KOPT-K1 (cell line): ENCODE results near the gene BTN1A1.
A peak's percentile ranks its signal among the peaks of the same experiment; 100 is the strongest.
"Not testable (repeated sequence)": the region's sequence is repeated elsewhere in the genome, so short reads cannot be mapped to it uniquely, and the experiment has no call there.

Source experiments
- H3K27ac ChIP-seq: fragments of 200-600 bp; sonication (generic); 2 replicates; pipeline ENCODE4 v1.5.1; 2016; ENCODE audit warnings: antibody characterized with exemption, mild to moderate bottlenecking, low read depth, low read length; ENCODE audit not compliant: poor library complexity, severe bottlenecking
- H3K36me3 ChIP-seq: fragments of 200-600 bp; sonication (generic); 2 replicates; pipeline ENCODE4 v1.5.1; 2017; ENCODE audit warnings: antibody characterized with exemption, mild to moderate bottlenecking, low read length, moderate library complexity; ENCODE audit not compliant: insufficient read depth
- H3K9me3 ChIP-seq: fragments of 200-600 bp; sonication (generic); 2 replicates; pipeline ENCODE4 v1.5.1; 2017; ENCODE audit warnings: antibody characterized with exemption, low read length, mild to moderate bottlenecking; ENCODE audit not compliant: insufficient read depth, poor library complexity, severe bottlenecking

BTN1A1 gene

DNA sequence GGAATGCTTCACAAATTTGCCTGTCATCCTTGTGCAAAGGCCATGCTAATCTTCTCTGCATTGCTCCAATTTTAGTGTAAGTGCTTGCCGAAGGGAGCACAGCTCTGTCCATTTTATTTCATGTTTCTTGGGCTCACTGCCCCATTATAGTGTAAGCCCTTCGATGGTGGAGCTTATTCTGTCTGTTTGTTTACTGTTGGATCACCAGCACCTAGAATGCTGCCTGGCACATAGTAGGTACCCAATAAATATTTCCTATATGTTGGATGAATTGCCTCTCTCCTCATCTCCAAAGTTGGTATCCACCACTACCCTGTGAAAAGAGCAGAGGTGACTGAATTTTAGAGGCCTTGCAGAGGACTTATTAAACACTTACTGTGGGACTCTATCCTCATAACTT lies 19.3 kb downstream of the BTN1A1 start:
- Histone ChIP-seq H3K9me3 (no peaks in the 10 kb centered on the region), H3K36me3 (no peaks in the 10 kb centered on the region), H3K27ac (no peak overlapping the region)

DNA sequence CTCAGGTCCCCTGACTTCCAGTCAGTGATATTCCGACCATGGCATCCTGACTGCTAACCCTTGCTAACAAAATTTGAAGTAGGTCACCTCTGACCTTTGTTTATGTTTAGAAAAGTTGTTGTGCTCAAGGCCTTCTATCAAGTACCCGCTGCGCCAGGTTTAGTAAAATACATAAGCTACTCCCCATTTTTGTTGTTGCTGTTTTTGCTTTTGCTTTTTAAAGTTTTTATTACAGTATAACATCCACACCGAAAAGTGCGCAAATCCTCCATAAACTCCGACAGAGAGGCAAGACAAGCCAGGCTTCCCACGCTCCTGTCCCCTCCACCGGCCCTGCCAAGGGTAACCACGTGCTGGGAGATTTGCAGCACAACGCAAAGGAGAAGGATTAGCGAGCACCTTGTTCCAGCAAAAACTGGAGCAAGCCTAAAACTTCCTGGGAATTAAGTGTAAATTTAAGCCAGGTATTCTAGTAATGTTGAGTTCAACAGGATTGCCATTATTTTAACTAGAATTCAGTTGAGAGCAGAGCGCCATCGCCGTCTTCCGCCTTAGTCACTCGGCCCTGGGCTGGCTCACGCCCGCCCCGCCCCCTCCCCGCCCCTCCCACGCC lies 20.2 kb downstream of the BTN1A1 start:
- Histone ChIP-seq H3K9me3 (no peaks in the 10 kb centered on the region), H3K27ac (peak overlapping the region; percentile 77), H3K36me3 (no peaks in the 10 kb centered on the region)

DNA sequence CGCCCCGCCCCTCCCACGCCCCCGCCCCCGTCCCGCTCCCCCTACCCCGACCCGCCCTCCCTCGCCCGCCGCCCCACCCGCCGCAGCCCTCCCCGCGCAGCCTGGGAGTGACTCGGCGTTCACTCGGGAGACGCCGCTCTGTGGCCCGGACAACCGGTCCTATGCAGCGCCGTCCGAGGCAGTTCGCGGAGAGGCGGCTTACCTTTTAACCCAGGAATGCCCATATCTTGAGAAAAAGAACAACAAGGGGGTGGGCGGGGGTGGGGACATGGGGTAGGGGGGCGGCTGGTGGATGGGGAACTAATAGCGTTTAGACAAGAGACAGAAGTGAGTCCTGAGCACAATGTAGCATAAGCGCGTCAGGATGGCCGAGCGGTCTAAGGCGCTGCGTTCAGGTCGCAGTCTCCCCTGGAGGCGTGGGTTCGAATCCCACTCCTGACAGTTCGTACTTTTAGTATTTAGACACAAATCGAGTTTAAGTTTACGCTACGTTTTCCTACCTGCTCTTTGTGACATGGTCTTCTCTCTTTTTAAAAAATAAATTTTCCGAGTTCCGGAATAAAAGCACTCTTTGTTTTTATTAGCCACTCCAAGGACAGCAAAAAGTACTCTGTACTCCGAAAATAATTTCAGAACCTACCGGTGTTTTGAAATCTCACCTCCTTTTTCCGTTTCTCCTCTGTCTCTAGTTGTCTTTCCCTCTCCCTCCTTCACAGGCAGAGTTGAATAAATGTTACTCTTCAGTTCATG lies 20.9 kb downstream of the BTN1A1 start:
- Histone ChIP-seq H3K27ac (peak overlapping the region; percentile 77), H3K9me3 (no peaks in the 10 kb centered on the region), H3K36me3 (no peaks in the 10 kb centered on the region)

DNA sequence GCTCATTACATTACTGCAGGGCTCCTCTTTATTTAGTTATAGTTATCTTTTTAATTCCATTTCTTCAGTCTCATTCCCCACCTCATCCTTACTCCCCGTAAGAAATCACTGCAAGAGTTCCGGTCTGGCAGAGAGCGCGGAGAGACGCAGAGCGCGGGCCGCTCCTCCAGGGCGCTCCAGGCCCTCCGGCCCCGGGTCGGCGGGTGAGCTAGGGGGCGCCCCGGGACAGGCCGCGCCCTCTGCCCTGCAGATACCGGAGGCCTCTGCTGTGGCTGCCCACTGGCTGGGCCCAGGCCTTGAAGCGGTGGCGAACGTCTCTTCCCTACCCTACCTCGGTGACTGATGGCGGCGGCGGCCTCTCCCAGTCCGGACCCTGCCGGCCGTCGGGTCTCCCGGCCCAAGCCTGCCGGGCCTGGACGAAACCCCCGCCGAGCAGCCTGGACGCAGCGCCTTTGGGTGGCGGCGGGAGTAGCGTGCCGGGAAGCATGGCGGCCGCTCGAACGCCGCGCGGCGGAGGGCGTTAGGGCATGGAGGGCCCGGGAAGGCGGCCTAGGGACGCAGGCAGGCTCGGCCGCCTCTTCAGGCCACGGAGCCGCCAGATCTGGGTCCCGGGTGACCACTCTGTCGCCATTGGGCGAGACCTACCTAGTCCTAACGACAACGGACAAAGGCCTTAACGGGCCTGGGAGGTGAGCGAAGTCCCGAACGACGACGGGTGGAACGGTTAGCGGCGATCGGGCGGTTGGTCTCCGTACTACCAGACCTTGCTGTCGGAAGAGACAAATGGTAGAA lies 21.7 kb downstream of the BTN1A1 start:
- no peaks in the 10 kb centered on the region for H3K9me3 ChIP-seq
- H3K36me3 ChIP-seq, result no peaks in the 10 kb centered on the region
- no peak overlapping the region for H3K27ac ChIP-seq

DNA sequence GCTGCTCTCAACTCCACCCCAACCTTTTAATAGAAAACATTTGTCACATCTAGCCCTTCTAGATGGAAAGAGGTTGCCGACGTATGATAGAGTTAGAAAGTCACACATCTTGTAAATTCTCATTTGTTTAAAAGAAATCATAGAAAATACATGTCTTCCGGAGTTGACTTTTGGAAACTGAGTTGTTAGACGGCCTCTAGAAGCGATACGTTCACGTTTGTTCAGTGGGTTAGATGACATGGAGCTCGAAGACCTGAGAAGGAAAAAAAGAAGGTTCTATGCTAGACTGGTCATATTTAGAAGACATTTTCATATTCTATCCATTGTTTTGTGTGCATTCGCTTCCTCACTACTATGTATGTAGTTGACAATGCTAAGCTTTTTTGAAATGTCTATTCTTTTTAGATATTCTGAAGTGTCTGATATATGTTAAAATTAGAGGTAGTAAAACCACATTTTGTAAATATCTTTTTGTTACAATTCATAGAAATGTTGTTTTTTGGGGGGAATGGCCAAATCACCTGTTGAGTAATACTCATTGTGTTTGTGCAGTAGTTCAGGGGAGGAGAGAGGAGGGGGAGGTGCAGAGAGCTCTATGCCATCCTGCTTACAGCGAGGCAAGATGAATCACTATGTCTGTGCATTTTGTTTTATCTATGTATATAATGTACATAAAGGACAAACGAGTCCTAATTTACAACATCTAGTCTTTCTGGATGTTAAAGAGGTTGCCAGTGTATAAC lies 22.6 kb downstream of the BTN1A1 start:
- H3K36me3 ChIP-seq, H3K27ac ChIP-seq, H3K9me3 ChIP-seq: not testable (repeated sequence)

DNA sequence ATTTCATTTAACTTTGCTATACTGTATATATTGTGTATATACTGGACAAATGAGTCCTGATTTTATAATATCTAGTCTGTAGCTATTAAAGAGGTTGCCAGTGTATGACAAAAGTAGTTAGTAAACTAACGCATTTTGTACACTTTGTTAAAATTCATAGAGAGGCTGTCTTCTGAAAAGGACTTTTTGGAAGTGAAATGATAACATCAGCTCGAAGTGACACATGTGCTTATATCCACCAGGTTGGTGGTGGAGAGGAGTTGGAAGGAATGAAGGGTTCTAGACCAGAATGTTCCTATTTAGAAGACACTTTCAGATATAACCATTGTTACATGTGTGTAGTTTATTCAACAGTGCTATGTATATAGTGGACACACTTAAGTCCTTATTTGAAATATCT lies 24.2 kb downstream of the BTN1A1 start:
- not testable (repeated sequence) for H3K9me3 ChIP-seq, H3K27ac ChIP-seq, H3K36me3 ChIP-seq

DNA sequence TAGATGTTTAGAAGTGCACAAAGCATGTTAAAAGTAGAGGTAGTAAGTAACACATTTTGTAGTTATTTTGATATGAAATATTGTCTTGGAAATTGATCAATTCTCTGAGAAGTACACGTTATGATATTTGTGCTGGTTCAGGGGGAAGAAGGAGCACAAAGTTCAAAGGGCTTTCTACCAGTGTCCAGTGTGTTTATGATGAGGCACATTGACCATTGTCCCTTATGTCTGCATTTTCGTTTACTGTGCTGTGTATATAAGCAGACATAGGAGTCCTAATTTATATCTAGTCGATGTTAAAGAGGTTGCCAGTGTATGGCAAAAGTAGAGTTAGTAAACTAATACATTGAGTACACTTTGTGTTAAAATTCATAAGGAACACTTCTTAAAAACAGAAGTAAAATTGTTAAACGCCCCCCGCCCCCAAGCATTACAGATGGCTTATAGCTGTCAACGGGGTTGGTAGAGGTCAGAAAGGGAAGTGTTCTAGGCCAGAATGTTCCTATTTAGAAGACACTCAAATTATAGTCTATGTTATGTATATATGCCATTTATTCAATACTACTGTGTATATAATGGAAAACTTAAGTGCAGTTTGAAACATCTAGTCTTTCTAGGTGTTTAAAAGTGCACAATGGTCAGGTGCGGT lies 24.7 kb downstream of the BTN1A1 start:
- H3K27ac ChIP-seq, result no peak overlapping the region
- no peaks in the 10 kb centered on the region for H3K36me3 ChIP-seq
- no peaks in the 10 kb centered on the region for H3K9me3 ChIP-seq

DNA sequence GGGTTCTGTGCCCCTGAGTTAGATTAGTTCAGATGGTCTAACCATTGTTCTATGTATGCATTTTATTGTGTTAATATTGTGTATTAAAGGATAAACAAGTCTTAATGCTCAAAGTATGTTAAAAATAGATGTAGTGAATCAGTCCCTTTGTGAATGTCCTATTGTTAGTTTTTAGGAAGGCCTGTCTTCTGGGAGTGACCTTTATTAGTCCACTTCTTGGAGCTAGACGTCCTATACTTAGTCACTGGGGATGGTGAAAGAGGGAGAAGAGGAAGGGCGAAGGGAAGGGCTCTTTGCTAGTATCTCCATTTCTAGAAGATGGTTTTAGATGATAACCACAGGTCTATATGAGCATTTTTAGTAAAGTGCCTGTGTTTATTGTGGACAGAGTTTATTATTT lies 25.7 kb downstream of the BTN1A1 start:
- Histone ChIP-seq H3K9me3 (no peaks in the 10 kb centered on the region), H3K36me3 (no peaks in the 10 kb centered on the region), H3K27ac (no peak overlapping the region)

DNA sequence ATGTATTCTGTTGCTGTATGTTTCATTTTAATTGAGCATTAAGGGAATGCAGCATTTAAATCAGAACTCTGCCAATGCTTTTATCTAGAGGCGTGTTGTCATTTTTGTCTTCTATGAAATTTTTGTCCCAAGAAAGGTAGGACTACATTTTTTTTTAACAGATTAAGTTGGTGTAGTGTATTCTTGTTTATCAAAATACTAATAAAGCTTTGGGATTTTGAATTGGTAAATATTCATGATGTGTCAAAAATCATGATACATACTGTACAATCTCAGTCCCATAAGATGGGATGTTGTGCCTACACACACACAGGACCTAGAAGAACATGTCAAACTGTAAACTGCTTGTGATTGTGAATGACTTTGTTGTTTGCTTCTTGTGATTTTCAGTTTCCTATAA lies 26.8 kb downstream of the BTN1A1 start:
- Histone ChIP-seq H3K27ac (no peak overlapping the region), H3K36me3 (no peaks in the 10 kb centered on the region), H3K9me3 (no peaks in the 10 kb centered on the region)

DNA sequence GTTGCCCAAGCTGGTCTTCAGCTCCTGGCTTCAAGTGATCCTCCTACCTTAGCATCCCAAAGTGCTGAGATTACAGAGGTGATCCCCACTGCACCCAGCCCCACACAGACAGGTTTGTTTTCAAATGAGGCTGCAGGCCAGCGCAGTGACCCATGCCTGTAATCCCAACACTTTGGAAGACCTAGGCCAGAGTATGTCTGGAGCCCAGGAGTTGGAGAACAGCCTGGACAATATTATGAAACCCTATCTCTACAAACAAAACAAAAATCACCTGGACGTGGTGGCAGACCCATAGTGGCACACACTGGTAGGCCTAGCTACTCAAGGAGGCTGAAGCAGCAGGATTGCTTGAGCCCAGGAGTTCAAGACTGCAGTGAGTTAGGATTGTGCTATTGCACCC lies 30.1 kb downstream of the BTN1A1 start:
- no peaks in the 10 kb centered on the region for H3K36me3 ChIP-seq
- no peak overlapping the region for H3K27ac ChIP-seq
- no peaks in the 10 kb centered on the region for H3K9me3 ChIP-seq

DNA sequence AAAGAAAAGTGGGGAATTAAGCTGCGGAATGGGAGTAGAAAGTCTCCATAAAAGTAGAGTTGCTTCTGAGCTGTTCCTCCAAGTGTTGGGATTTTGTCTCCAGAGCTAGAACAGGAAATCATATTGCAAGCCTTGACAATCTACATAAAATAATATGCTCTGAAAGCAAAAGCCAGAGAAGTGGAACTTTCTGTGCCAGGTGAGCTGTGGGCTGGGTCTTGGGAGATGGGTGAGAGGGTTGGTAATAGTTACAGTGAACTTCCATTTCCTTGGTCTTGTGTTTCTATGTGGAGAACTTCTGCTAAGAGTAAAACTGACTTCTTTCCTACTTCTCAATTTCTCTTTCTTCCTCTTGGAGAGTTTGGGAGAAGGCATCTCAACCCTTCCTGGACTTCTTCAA lies 31.8 kb downstream of the BTN1A1 start:
- H3K9me3 ChIP-seq, result no peaks in the 10 kb centered on the region
- no peak overlapping the region for H3K27ac ChIP-seq
- no peaks in the 10 kb centered on the region for H3K36me3 ChIP-seq

DNA sequence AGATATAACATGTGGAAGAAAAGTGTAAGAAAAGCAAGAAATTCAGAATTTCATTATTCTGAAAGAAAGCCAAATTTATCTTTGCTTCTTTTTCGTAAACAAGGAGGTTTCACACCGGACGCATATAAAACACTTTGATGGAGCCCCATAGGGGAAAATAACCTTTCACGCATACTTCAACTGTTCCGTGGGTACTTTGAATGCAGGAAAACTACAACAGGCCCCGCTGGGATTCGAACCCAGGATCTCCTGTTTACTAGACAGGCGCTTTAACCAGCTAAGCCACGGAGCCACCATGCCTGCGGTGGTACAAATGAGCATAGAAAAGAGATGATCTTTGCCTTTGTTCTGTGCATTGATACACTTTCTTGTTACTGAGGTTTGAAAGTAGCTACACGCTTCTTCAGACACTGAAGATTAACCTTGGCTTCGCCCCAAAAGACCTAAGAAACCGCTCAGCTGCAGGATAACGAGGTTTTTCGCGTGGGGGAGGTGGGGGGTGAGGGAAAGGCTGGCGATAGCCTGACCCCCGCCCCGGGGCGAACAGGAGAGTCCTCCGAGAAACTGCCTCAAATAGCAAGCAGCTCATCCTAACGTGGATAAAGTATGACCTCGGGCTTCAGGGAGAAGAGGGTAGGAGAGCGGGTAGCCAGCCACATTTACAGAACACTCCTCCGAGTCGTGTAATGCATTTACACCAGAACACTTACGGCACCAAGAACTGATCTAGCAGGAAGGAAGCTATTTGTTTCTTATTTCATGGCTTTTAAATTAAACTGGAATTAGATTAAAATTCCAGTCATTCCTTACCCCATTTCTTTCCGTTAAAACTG lies 32.8 kb downstream of the BTN1A1 start:
- Histone ChIP-seq H3K9me3 (no peaks in the 10 kb centered on the region), H3K27ac (peak overlapping the region; percentile 73)

DNA sequence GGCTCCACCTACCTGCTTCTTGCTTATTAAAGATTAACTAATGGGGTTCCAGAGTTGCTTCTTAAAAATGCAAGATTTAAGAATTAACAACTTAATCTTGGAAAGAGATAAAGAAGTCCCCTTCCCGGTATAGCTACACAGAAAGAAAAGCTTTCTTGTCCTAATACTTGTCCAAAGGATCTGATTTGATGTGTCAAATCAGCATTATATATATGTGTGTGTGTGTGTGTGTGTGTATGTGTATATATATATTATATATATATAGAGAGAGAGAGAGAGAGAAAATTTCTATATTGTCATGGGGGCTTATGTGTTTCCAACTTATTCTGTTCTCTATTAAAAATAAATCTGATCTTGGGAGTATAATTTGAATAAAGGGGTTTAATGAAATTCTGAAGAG lies 33.4 kb downstream of the BTN1A1 start:
- peak overlapping the region; percentile 73 for H3K27ac ChIP-seq
- no peaks in the 10 kb centered on the region for H3K36me3 ChIP-seq
- no peaks in the 10 kb centered on the region for H3K9me3 ChIP-seq

More for the DNA sequence above, 32.8 kb downstream of the BTN1A1 start:
- no peaks in the 10 kb centered on the region for H3K36me3 ChIP-seq
